ENCODE measurements around the gene MEG3.

Gene MEG3

GRCh38 chr14:100830681-100831080 lies 4.8 kb downstream of the MEG3 start:
- no peak for TF ChIP-seq CTCF (IDR thresholded peaks at IDR 0.05; ENCODE audit: borderline replicate concordance, control extremely low read depth, extremely low read depth, insufficient read depth, missing control alignments)
- no peak for DNase-seq (ENCODE audit: low spot score)
- in situ Hi-C loops (cut with MboI; ENCODE audit: low sequenced_read_pairs, unreplicated experiment): no loop called here

- TF ChIP-seq CTCF (IDR thresholded peaks at IDR 0.05; ENCODE audit: borderline replicate concordance, control extremely low read depth, extremely low read depth, insufficient read depth, missing control alignments): no peak
- in situ Hi-C loops (cut with MboI; ENCODE audit: low sequenced_read_pairs, unreplicated experiment): no loop called here
- no peak for DNase-seq (ENCODE audit: low spot score)
These were observed 6.5 kb downstream of the MEG3 start for GRCh38 chr14:100832311-100832960.

- DNase-seq (ENCODE audit: low spot score): no peak
- in situ Hi-C loops (cut with MboI; ENCODE audit: low sequenced_read_pairs, unreplicated experiment): no loop called here
- TF ChIP-seq CTCF (IDR thresholded peaks at IDR 0.05; ENCODE audit: borderline replicate concordance, control extremely low read depth, extremely low read depth, insufficient read depth, missing control alignments): no peak
These were observed 8.3 kb downstream of the MEG3 start for GRCh38 chr14:100834082-100834793.

GRCh38 chr14:100834794-100835547 lies 9.1 kb downstream of the MEG3 start:
- in situ Hi-C loops (cut with MboI; ENCODE audit: low sequenced_read_pairs, unreplicated experiment): no loop called here
- TF ChIP-seq CTCF (IDR thresholded peaks at IDR 0.05; ENCODE audit: borderline replicate concordance, control extremely low read depth, extremely low read depth, insufficient read depth, missing control alignments): no peak

GRCh38 chr14:100835548-100836310 lies 9.8 kb downstream of the MEG3 start:
- no peak for DNase-seq (ENCODE audit: low spot score)
- in situ Hi-C loops (cut with MboI; ENCODE audit: low sequenced_read_pairs, unreplicated experiment): no loop called here
- TF ChIP-seq CTCF (IDR thresholded peaks at IDR 0.05; ENCODE audit: borderline replicate concordance, control extremely low read depth, extremely low read depth, insufficient read depth, missing control alignments): no peak

More at GRCh38 chr14:100834794-100835547, 9.1 kb downstream of the MEG3 start:
- no peak for DNase-seq (ENCODE audit: low spot score)

GRCh38 chr14:100836311-100836805 lies 10.4 kb downstream of the MEG3 start:
- TF ChIP-seq CTCF (IDR thresholded peaks at IDR 0.05; ENCODE audit: borderline replicate concordance, control extremely low read depth, extremely low read depth, insufficient read depth, missing control alignments): no peak
- in situ Hi-C loops (cut with MboI; ENCODE audit: low sequenced_read_pairs, unreplicated experiment): no loop called here
- DNase-seq (ENCODE audit: low spot score): no peak

Data from GM13976 (cell line).